ENCODE results near the gene ARMC2. TPM values are rescaled to one million over a fixed set of nuclear protein-coding genes. Genes with fewer than 3 reads are reported as not detected.

The ARMC2 gene
- total RNA-seq, 1 donor from 2014 or later, result 14.0 TPM

GRCh38 chr6:108941859-108942258 lies 93.6 kb downstream of the ARMC2 start:
- intact Hi-C loops (cut with micrococcal nuclease), result loop anchor here (10.0 kb wide), 1 partner anchor 63 kb away; no protein-coding TSS in a partner anchor
- Histone ChIP-seq H3K4me3 (no peak overlapping the region), H3K27me3 (ENCODE audit: low read depth) (no peaks in the 10 kb centered on the region), H3K4me1 (peaks cover 64% of the 10 kb centered on the region), H3K36me3 (no peaks in the 10 kb centered on the region), H3K9me3 (replicated peaks) (no peaks in the 10 kb centered on the region), H3K27ac (replicated peaks) (peak overlapping the region; percentile 93)
- DNase-seq, result no peak
- TF ChIP-seq, protein P1, sequence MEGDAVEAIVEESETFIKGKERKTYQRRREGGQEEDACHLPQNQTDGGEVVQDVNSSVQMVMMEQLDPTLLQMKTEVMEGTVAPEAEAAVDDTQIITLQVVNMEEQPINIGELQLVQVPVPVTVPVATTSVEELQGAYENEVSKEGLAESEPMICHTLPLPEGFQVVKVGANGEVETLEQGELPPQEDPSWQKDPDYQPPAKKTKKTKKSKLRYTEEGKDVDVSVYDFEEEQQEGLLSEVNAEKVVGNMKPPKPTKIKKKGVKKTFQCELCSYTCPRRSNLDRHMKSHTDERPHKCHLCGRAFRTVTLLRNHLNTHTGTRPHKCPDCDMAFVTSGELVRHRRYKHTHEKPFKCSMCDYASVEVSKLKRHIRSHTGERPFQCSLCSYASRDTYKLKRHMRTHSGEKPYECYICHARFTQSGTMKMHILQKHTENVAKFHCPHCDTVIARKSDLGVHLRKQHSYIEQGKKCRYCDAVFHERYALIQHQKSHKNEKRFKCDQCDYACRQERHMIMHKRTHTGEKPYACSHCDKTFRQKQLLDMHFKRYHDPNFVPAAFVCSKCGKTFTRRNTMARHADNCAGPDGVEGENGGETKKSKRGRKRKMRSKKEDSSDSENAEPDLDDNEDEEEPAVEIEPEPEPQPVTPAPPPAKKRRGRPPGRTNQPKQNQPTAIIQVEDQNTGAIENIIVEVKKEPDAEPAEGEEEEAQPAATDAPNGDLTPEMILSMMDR (IDR thresholded peaks at IDR 0.05; ENCODE audit: borderline replicate concordance), result no peak

DNA sequence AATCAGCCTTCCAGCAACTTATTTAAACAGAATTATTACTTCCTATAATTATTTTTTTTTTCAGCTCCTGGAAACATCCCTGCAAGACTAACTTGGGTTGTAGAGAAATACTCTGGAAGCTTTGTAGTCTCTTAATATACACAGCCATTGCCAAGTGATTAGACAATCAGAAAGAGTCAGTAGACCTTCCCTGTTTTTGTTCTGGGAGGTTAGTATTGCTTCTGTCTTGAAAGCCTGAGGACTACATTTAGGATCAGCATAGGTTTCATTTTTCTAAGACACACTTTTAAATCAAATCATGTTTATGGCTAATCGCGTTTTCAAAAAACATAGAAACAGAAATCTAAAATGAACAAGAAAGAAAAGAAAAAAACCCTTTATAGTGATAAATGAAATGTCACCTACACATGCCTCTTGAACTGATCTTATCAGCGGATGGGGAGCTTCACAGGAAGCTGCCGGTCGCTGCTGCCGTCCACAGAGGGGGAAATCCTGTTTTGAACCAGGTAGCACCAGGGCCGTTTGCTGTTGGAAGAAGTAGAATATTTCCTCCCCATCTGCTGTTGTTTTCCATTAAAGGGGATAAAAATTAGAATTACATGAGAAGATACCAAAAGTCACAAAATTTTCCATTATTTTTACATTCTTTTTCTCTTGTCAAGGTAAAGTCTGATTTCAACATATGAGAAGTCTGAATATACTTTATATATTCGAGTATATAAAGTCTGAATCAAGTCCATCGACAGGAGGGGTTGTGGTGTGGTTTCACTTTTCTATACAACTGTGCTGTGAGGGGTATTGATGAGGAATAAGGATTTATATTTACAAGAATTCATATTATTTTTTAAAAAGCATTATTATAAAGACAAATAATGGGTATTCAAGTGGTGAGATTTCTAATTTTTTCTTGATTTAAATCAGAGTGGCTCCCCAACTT lies 94.6 kb downstream of the ARMC2 start:
- Histone ChIP-seq H3K4me1 (peaks cover 74% of the 10 kb centered on the region), H3K36me3 (no peaks in the 10 kb centered on the region), H3K27me3 (ENCODE audit: low read depth) (no peaks in the 10 kb centered on the region), H3K9me3 (replicated peaks) (no peaks in the 10 kb centered on the region), H3K27ac (replicated peaks) (peak overlapping the region; percentile 93), H3K4me3 (peak overlapping the region; percentile 6)
- TF ChIP-seq, protein P1 (IDR thresholded peaks at IDR 0.05; ENCODE audit: borderline replicate concordance), result no peak
- no peak for DNase-seq
- intact Hi-C loops (cut with micrococcal nuclease), result loop anchor here (10.0 kb wide), 1 partner anchor 62 kb away; no protein-coding TSS in a partner anchor

DNA sequence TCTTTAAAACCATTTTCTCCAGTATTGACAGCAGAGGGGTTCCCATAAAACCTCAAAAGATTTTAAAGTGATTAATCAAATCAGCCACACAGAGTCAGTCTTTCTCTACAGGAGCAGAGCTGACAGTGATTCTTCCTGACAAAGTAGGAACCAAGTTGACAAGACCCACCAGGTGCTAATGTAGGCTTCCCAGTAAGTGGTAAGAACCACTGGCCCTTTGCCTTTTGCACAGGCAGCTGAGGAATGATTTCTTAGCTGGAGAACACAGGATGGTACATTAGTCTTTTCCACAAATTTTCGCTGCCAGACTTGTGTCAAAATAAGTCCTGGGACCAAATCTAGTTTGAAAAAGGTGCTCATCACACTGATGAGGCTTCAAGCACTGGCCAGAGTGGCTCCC lies 95.8 kb downstream of the ARMC2 start:
- Histone ChIP-seq H3K4me1 (peaks cover 86% of the 10 kb centered on the region), H3K36me3 (no peaks in the 10 kb centered on the region), H3K27ac (replicated peaks) (peak overlapping the region; percentile 93), H3K9me3 (replicated peaks) (no peaks in the 10 kb centered on the region), H3K27me3 (ENCODE audit: low read depth) (no peaks in the 10 kb centered on the region), H3K4me3 (no peak overlapping the region)
- DNase-seq, result no peak
- intact Hi-C loops (cut with micrococcal nuclease), result loop anchor here (10.0 kb wide), 1 partner anchor 61 kb away; no protein-coding TSS in a partner anchor
- TF ChIP-seq, protein P1 (IDR thresholded peaks at IDR 0.05; ENCODE audit: borderline replicate concordance), result no peak

GRCh38 chr6:108944707-108945680 lies 96.8 kb downstream of the ARMC2 start:
- H3K36me3 ChIP-seq, result no peaks in the 10 kb centered on the region
- peak overlapping the region; percentile 37 for H3K4me3 ChIP-seq
- H3K27me3 ChIP-seq (ENCODE audit: low read depth), result no peaks in the 10 kb centered on the region
- H3K27ac ChIP-seq (replicated peaks), result peak overlapping the region; percentile 93
- no peaks in the 10 kb centered on the region for H3K9me3 ChIP-seq (replicated peaks)
- peak; percentile 69 for DNase-seq
- peaks cover 86% of the 10 kb centered on the region for H3K4me1 ChIP-seq
- intact Hi-C loops (cut with micrococcal nuclease), result loop anchor here (10.0 kb wide), 1 partner anchor 60 kb away; no protein-coding TSS in a partner anchor
- TF ChIP-seq, protein P1 (IDR thresholded peaks at IDR 0.05; ENCODE audit: borderline replicate concordance), result no peak

DNA sequence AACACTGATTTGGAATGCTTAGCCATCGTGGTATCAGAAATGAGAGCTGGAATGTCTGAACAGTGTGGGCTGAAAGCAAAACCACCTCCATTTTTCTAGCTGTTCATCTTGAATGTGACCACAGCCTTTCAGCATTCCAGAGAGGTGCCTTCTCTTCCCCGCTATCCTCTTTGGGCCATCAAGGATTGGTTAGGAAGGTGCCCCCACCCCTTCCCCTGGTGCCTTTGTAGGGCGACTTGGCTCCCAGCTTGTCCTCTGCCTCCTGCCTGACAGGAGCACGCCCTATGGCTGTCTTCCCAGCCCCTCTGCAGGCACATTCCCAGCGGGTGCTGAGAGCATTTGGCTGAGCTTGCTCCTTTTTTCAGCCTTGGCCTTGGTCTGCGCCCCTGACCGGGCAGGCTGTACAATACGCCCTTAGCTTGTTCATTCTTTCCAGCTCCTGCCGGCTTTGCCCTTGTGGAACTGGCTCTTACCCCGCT lies 97.5 kb downstream of the ARMC2 start:
- H3K36me3 ChIP-seq, result no peaks in the 10 kb centered on the region
- intact Hi-C loops (cut with micrococcal nuclease), result loop anchor here (10.0 kb wide), 1 partner anchor 59 kb away; no protein-coding TSS in a partner anchor
- H3K27ac ChIP-seq (replicated peaks), result peak overlapping the region; percentile 93
- no peaks in the 10 kb centered on the region for H3K9me3 ChIP-seq (replicated peaks)
- H3K4me1 ChIP-seq, result peaks cover 83% of the 10 kb centered on the region
- TF ChIP-seq, protein P1 (IDR thresholded peaks at IDR 0.05; ENCODE audit: borderline replicate concordance), result no peak
- DNase-seq, result peak; percentile 91
- no peaks in the 10 kb centered on the region for H3K27me3 ChIP-seq (ENCODE audit: low read depth)
- peak overlapping the region; percentile 37 for H3K4me3 ChIP-seq

Data from left ventricle myocardium inferior (tissue), 1 donor.